ENCODE measurements around the gene BCL2. TPM values are rescaled to one million over a fixed set of nuclear protein-coding genes. Genes with fewer than 3 reads are reported as not detected.

Gene BCL2
- total and polyA plus RNA-seq, 4 donors, result 2.6 to 25.4 (median 14.0) TPM

GRCh38 chr18:63180971-63181376 is 138.6 kb downstream of the BCL2 start:
- Histone ChIP-seq H3K27me3 (ENCODE audit: control insufficient read depth in 1 of 2, insufficient read depth in 2 of 2, low read length in 1 of 2) (no peaks in the 10 kb centered on the region), H3K36me3 (ENCODE audit: control insufficient read depth in 1 of 2, insufficient read depth in 2 of 2, low read length in 1 of 2) (no peaks in the 10 kb centered on the region), H3K9me3 (ENCODE audit: control insufficient read depth, low read length) (no peaks in the 10 kb centered on the region), H3K4me3 (ENCODE audit: low read length in 2 of 2) (no peak overlapping the region), H3K4me1 (ENCODE audit: control insufficient read depth in 1 of 2, insufficient read depth in 2 of 2, low read length in 2 of 2) (peaks cover 0 to 4% of the 10 kb centered on the region in 2 donors), H3K27ac (ENCODE audit: low read depth in 1 of 2, low read length in 2 of 2) (no peak overlapping the region)
- intact Hi-C loops (cut with DNase I), result no loop called here
- WGBS, 2 donors, result 58 to 66% methylated on average over 5 of the region's 5 CpGs
- ATAC-seq (ENCODE audit: low FRiP score), result no peak
- no peak for DNase-seq

- Histone ChIP-seq H3K36me3 (ENCODE audit: control insufficient read depth in 1 of 2, insufficient read depth in 2 of 2, low read length in 1 of 2) (no peaks in the 10 kb centered on the region), H3K4me3 (ENCODE audit: low read length in 2 of 2) (no peak overlapping the region), H3K4me1 (ENCODE audit: control insufficient read depth in 1 of 2, insufficient read depth in 2 of 2, low read length in 2 of 2) (peaks cover 0 to 8% of the 10 kb centered on the region in 2 donors), H3K9me3 (ENCODE audit: control insufficient read depth, low read length) (no peaks in the 10 kb centered on the region), H3K27ac (ENCODE audit: low read depth in 1 of 2, low read length in 2 of 2) (no peak overlapping the region), H3K27me3 (ENCODE audit: control insufficient read depth in 1 of 2, insufficient read depth in 2 of 2, low read length in 1 of 2) (no peaks in the 10 kb centered on the region)
- no peak for ATAC-seq (ENCODE audit: low FRiP score)
- DNase-seq, result no peak
- intact Hi-C loops (cut with DNase I), result no loop called here
- 16 to 32% methylated on average over 11 of the region's 11 CpGs for WGBS, 2 donors
Observed at GRCh38 chr18:63180321-63180720, 139.2 kb downstream of the BCL2 start.

GRCh38 chr18:63179422-63179821 is 140.1 kb downstream of the BCL2 start:
- DNase-seq (no peak), ATAC-seq (ENCODE audit: low FRiP score) (no peak)
- H3K4me3 ChIP-seq (ENCODE audit: low read length in 2 of 2), result no peak overlapping the region
- H3K4me1 ChIP-seq (ENCODE audit: control insufficient read depth in 1 of 2, insufficient read depth in 2 of 2, low read length in 2 of 2), result peaks cover 0 to 10% of the 10 kb centered on the region in 2 donors
- intact Hi-C loops (cut with DNase I), result loop anchor here in 1 of 2 donors (10.0 kb wide), 1 partner anchor 55 kb away; no protein-coding TSS in a partner anchor
- H3K27me3 ChIP-seq (ENCODE audit: control insufficient read depth in 1 of 2, insufficient read depth in 2 of 2, low read length in 1 of 2), result no peaks in the 10 kb centered on the region
- WGBS, 2 donors, result 97% methylated on average over 9 of the region's 9 CpGs
- no peaks in the 10 kb centered on the region for H3K9me3 ChIP-seq (ENCODE audit: control insufficient read depth, low read length)
- H3K36me3 ChIP-seq (ENCODE audit: control insufficient read depth in 1 of 2, insufficient read depth in 2 of 2, low read length in 1 of 2), result no peaks in the 10 kb centered on the region
- no peak overlapping the region for H3K27ac ChIP-seq (ENCODE audit: low read depth in 1 of 2, low read length in 2 of 2)

GRCh38 chr18:63178971-63179370 is 140.6 kb downstream of the BCL2 start:
- H3K9me3 ChIP-seq (ENCODE audit: control insufficient read depth, low read length), result no peaks in the 10 kb centered on the region
- ATAC-seq (ENCODE audit: low FRiP score), result no peak
- 34 to 53% methylated on average over 2 of the region's 2 CpGs for WGBS, 2 donors
- peaks cover 0 to 10% of the 10 kb centered on the region in 2 donors for H3K4me1 ChIP-seq (ENCODE audit: control insufficient read depth in 1 of 2, insufficient read depth in 2 of 2, low read length in 2 of 2)
- no peak overlapping the region for H3K27ac ChIP-seq (ENCODE audit: low read depth in 1 of 2, low read length in 2 of 2)
- intact Hi-C loops (cut with DNase I), result loop anchor here in 1 of 2 donors (10.0 kb wide), 1 partner anchor 56 kb away; no protein-coding TSS in a partner anchor
- DNase-seq, result no peak
- H3K27me3 ChIP-seq (ENCODE audit: control insufficient read depth in 1 of 2, insufficient read depth in 2 of 2, low read length in 1 of 2), result no peaks in the 10 kb centered on the region
- no peaks in the 10 kb centered on the region for H3K36me3 ChIP-seq (ENCODE audit: control insufficient read depth in 1 of 2, insufficient read depth in 2 of 2, low read length in 1 of 2)
- no peak overlapping the region for H3K4me3 ChIP-seq (ENCODE audit: low read length in 2 of 2)

GRCh38 chr18:63177919-63178821 is 141.4 kb downstream of the BCL2 start:
- DNase-seq, result no peak
- 77 to 82% methylated on average over 25 of the region's 25 CpGs for WGBS, 2 donors
- ATAC-seq (ENCODE audit: low FRiP score), result peak; percentile 62
- H3K36me3 ChIP-seq (ENCODE audit: control insufficient read depth in 1 of 2, insufficient read depth in 2 of 2, low read length in 1 of 2), result no peaks in the 10 kb centered on the region
- peaks cover 0 to 10% of the 10 kb centered on the region in 2 donors for H3K4me1 ChIP-seq (ENCODE audit: control insufficient read depth in 1 of 2, insufficient read depth in 2 of 2, low read length in 2 of 2)
- no peak overlapping the region for H3K4me3 ChIP-seq (ENCODE audit: low read length in 2 of 2)
- H3K27ac ChIP-seq (ENCODE audit: low read depth in 1 of 2, low read length in 2 of 2), result no peak overlapping the region
- no peaks in the 10 kb centered on the region for H3K27me3 ChIP-seq (ENCODE audit: control insufficient read depth in 1 of 2, insufficient read depth in 2 of 2, low read length in 1 of 2)
- intact Hi-C loops (cut with DNase I), result loop anchor here in 1 of 2 donors (10.0 kb wide), 1 partner anchor 57 kb away; no protein-coding TSS in a partner anchor
- no peaks in the 10 kb centered on the region for H3K9me3 ChIP-seq (ENCODE audit: control insufficient read depth, low read length)

GRCh38 chr18:63177259-63177658 is 142.3 kb downstream of the BCL2 start:
- ATAC-seq (ENCODE audit: low FRiP score), result no peak
- WGBS, 2 donors, result 69 to 75% methylated on average over 6 of the region's 6 CpGs
- H3K4me1 ChIP-seq (ENCODE audit: control insufficient read depth in 1 of 2, insufficient read depth in 2 of 2, low read length in 2 of 2), result peaks cover 0 to 10% of the 10 kb centered on the region in 2 donors
- H3K36me3 ChIP-seq (ENCODE audit: control insufficient read depth in 1 of 2, insufficient read depth in 2 of 2, low read length in 1 of 2), result no peaks in the 10 kb centered on the region
- H3K27me3 ChIP-seq (ENCODE audit: control insufficient read depth in 1 of 2, insufficient read depth in 2 of 2, low read length in 1 of 2), result no peaks in the 10 kb centered on the region
- intact Hi-C loops (cut with DNase I), result loop anchor here in 1 of 2 donors (10.0 kb wide), 1 partner anchor 58 kb away; no protein-coding TSS in a partner anchor
- no peaks in the 10 kb centered on the region for H3K9me3 ChIP-seq (ENCODE audit: control insufficient read depth, low read length)
- H3K27ac ChIP-seq (ENCODE audit: low read depth in 1 of 2, low read length in 2 of 2), result no peak overlapping the region
- no peak for DNase-seq
- no peak overlapping the region for H3K4me3 ChIP-seq (ENCODE audit: low read length in 2 of 2)

GRCh38 chr18:63175264-63175663 is 144.3 kb downstream of the BCL2 start:
- Histone ChIP-seq H3K4me3 (ENCODE audit: low read length in 2 of 2) (no peak overlapping the region), H3K36me3 (ENCODE audit: control insufficient read depth in 1 of 2, insufficient read depth in 2 of 2, low read length in 1 of 2) (no peaks in the 10 kb centered on the region), H3K27ac (ENCODE audit: low read depth in 1 of 2, low read length in 2 of 2) (no peak overlapping the region), H3K27me3 (ENCODE audit: control insufficient read depth in 1 of 2, insufficient read depth in 2 of 2, low read length in 1 of 2) (no peaks in the 10 kb centered on the region), H3K9me3 (ENCODE audit: control insufficient read depth, low read length) (no peaks in the 10 kb centered on the region), H3K4me1 (ENCODE audit: control insufficient read depth in 1 of 2, insufficient read depth in 2 of 2, low read length in 2 of 2) (peaks cover 0 to 6% of the 10 kb centered on the region in 2 donors)
- WGBS, 2 donors, result 92% methylated on average over 2 of the region's 2 CpGs
- ATAC-seq (ENCODE audit: low FRiP score) (no peak), DNase-seq (no peak)
- intact Hi-C loops (cut with DNase I), result loop anchor here in 1 of 2 donors (10.0 kb wide), 1 partner anchor 60 kb away; no protein-coding TSS in a partner anchor

- Histone ChIP-seq H3K36me3 (ENCODE audit: control insufficient read depth in 1 of 2, insufficient read depth in 2 of 2, low read length in 1 of 2) (no peaks in the 10 kb centered on the region), H3K27ac (ENCODE audit: low read depth in 1 of 2, low read length in 2 of 2) (no peak overlapping the region), H3K4me1 (ENCODE audit: control insufficient read depth in 1 of 2, insufficient read depth in 2 of 2, low read length in 2 of 2) (peaks cover 0 to 6% of the 10 kb centered on the region in 2 donors), H3K27me3 (ENCODE audit: control insufficient read depth in 1 of 2, insufficient read depth in 2 of 2, low read length in 1 of 2) (no peaks in the 10 kb centered on the region), H3K9me3 (ENCODE audit: control insufficient read depth, low read length) (no peaks in the 10 kb centered on the region), H3K4me3 (ENCODE audit: low read length in 2 of 2) (no peak overlapping the region)
- ATAC-seq (ENCODE audit: low FRiP score) (no peak), DNase-seq (no peak)
- intact Hi-C loops (cut with DNase I), result loop anchor here in 1 of 2 donors (10.0 kb wide), 1 partner anchor 61 kb away; no protein-coding TSS in a partner anchor
- WGBS, 2 donors, result 97 to 100% methylated on average over 2 of the region's 2 CpGs
Observed at GRCh38 chr18:63173983-63174382, 145.6 kb downstream of the BCL2 start.

Data from aorta (tissue), 5 donors.